NCI-H1105 (cell line): ENCODE results near the gene SLCO3A1.
A peak's percentile ranks its signal among the peaks of the same experiment; 100 is the strongest.

ENCODE experiments used
- DNase-seq: peaks from one replicate; lab custom pipeline; 2025; lab: John Stamatoyannopoulos, UW

The SLCO3A1 gene

GRCh38 chr15:91861223-91861622 lies 7.7 kb downstream of the SLCO3A1 start:
- no peak for DNase-seq

GRCh38 chr15:91862891-91863504 lies 9.5 kb downstream of the SLCO3A1 start:
- no peak for DNase-seq

- no peak for DNase-seq
These were observed 10.2 kb downstream of the SLCO3A1 start for GRCh38 chr15:91863621-91864255.

DNA sequence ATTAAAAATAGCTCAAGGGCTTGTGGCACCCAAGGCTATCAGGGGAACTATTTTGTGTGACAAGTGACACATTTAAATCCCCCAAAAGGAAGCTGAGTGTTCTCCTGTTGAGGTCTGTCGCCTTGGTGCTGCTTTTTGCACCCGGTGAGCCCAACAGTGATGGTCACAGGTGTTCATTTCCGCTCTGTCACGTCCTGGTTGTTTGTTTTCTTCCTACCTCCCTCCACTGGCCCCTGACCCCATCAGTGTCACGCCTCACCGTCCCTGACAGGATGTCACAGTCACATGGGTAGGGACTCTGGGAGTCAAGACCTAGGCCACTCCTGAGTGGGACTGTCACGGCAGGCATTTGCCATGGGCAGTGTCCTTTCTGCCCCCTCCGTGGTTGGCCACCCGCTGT lies 11.2 kb downstream of the SLCO3A1 start:
- DNase-seq: no peak

GRCh38 chr15:91865486-91865885 lies 12.0 kb downstream of the SLCO3A1 start:
- DNase-seq: no peak

- DNase-seq: no peak
These were observed 12.4 kb downstream of the SLCO3A1 start for GRCh38 chr15:91865950-91866349.

GRCh38 chr15:91866371-91866905 lies 12.9 kb downstream of the SLCO3A1 start:
- DNase-seq: peak; percentile 61

GRCh38 chr15:91866971-91867372 lies 13.5 kb downstream of the SLCO3A1 start:
- DNase-seq: peak; percentile 77

DNA sequence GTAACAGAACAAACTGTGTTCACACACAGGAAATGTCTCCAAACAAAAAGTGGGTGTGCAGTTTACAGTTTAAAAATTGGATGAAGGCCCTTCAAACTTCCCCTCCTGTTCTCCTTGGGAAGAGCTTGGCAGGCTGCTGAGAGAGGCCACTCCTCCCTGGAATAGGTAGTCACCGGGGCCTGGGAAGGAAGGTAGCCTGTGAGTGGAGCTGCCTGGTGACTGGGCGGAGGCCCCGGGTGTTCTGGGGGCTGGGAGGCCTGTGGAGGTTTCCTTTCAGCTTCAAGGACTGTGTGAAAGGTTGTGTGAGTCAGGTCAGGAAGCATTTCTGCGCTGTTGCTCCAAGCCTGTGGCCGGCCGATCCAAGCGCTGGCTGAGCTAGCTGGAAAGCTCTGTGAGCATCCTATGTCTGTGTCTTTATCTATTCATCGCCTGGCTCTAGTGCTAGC lies 14.1 kb downstream of the SLCO3A1 start:
- no peak for DNase-seq

- no peak for DNase-seq
These were observed 17.5 kb downstream of the SLCO3A1 start for GRCh38 chr15:91870876-91871537.

- DNase-seq: no peak
These were observed 18.3 kb downstream of the SLCO3A1 start for GRCh38 chr15:91871837-91872236.

GRCh38 chr15:91872356-91873137 lies 19.0 kb downstream of the SLCO3A1 start:
- peak; percentile 50 for DNase-seq

DNA sequence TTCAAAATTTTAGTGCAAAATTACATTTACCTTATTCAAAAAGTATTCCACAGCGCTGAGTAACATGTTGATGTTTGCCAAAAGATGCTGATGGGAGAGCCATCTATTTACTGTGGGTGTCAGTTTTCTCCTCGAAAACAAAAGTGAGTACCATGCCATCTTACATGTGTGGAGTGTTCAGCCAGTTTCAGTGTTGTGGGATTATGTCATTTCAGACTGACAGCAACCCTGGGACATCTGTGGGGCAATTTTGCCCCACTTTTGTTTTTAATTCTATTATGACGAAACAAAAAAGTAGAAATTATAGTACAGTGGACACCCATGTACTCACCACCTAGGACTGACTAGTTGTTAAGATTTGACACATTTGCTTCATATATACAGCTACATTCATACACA lies 19.6 kb downstream of the SLCO3A1 start:
- DNase-seq: no peak

DNA sequence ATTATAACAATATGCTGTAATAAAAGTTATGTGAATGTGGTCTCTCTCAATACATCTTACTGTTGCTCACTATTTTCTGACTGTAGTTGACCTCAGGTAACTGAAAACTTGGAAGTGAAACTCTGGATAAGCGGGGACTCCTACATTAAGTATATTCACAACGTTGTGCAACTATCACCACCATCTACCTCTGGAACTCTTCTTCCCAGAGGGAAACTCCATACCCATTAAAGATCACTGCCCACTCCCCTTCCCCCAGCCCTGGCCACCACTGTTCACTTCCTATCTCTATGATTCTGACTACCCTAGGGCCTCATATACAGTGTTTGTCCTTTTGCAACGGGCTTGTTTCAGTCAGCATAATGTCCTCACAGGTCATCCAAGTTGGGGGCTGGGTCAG lies 20.7 kb downstream of the SLCO3A1 start:
- DNase-seq: no peak

DNA sequence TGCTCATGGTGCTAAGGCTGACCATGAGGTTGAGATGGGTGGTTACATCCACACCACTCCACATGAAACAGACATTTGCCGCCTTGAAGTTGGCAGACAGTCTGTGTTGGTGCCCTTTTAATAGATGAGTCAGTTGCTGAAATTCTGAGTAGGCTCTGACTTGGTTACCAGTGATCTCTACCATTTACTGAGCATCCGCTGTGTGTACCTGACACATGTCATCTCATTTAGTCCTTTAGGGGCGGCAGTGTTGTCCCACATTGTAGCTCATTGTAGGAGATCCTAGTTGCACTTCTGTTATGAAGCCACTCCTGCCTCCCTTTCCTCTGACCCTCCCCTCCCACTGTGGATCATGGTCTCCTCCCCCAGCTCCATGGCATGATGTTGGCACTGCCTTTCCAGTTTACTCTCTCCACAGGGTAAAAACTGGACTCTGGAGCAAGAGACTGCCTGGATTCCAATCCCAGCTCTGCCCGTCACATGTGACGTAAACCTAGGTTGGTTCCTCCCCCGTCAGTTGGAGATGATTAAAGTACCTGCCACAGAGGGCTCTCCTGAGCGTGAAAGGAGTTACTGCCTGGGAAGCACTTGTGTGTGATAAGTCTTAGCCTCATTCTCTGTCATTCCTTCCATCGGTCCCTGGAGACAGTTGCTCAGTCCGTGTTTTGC lies 21.6 kb downstream of the SLCO3A1 start:
- no peak for DNase-seq

DNA sequence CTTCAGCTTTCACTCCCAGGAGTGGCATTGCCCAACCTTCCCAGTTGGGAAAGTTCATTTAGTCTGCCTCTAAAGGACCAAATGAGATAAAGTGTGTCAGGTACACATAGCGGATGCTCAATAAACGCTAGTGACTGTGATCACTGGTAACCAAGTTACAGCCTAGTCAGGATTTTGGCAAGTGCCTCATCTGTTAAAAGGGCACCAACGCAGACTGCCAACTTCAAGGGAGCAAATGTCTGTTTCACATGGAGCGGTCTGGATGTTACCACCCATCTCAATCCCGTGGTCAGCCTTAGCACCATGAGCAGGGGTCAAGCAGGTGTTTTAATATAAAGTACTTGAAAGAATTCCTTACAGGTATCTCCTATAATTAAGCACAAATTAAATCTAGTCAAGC lies 22.7 kb downstream of the SLCO3A1 start:
- DNase-seq: no peak

- DNase-seq: no peak
These were observed 24.9 kb downstream of the SLCO3A1 start for GRCh38 chr15:91878319-91878870.

DNA sequence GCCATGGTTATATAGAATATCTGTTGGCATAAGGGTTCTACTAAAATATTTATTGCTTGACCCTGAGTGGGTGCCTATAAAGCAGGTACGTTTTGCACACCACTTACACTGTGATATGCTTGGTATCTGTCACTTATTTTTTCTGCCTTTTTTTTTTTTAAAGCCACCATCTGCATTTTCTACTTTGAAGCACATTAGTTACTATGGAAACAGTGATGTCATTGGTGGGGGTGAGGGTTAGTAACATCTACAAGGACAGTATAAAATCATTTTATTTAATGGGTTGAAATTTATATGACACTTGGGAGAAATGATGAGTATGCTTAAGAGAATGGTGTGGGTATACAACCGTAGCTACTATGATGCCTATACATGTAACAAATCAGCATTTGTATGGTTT lies 25.6 kb downstream of the SLCO3A1 start:
- DNase-seq: no peak

- DNase-seq: no peak
These were observed 26.9 kb downstream of the SLCO3A1 start for GRCh38 chr15:91880373-91880772.

GRCh38 chr15:91881569-91882297 lies 28.2 kb downstream of the SLCO3A1 start:
- no peak for DNase-seq
